HEK293T (cell line): Measurements from ENCODE around the gene P3H3.

Experiments used
- CTCF ChIA-PET: fragments of 350-600 bp; formaldehyde crosslinking; extraction: SDS; loops from one replicate; lab custom pipeline; 2021; ENCODE audit warnings: antibody characterized with exemption, inconsistent platforms; lab: Yijun Ruan, JAX
- POLR2A ChIA-PET: fragments of 350-600 bp; formaldehyde crosslinking; extraction: SDS; loops from one replicate; lab custom pipeline; 2020; ENCODE audit warnings: antibody characterized with exemption, inconsistent platforms; lab: Yijun Ruan, JAX
- DNase-seq: peaks from one replicate; pipeline ENCODE4 v3.0.0; 2012; ENCODE audit warnings: mixed read lengths; ENCODE audit errors: extremely low spot score
- ARNT ChIP-seq: fragments of 450-650 bp; IDR thresholded peaks from 2 replicates; pipeline ENCODE4 v1.6.1; 2017; ENCODE audit warnings: mild to moderate bottlenecking
- BHLHE40 ChIP-seq: fragments of 450-650 bp; IDR thresholded peaks from 2 replicates; pipeline ENCODE4 v1.6.1; 2016; ENCODE audit warnings: mild to moderate bottlenecking, moderate library complexity, borderline replicate concordance
- CTBP1 ChIP-seq: fragments of 450-650 bp; IDR thresholded peaks from 2 replicates; pipeline ENCODE4 v1.6.1; 2016; ENCODE audit warnings: borderline replicate concordance
- ELF4 ChIP-seq: fragments of 450-650 bp; IDR thresholded peaks from 2 replicates; pipeline ENCODE4 v1.6.1; 2017; ENCODE audit warnings: antibody characterized with exemption
- FOXA1 ChIP-seq: fragments of 450-650 bp; IDR thresholded peaks from 2 replicates; pipeline ENCODE4 v1.6.1; 2016; ENCODE audit warnings: mild to moderate bottlenecking
- FOXK2 ChIP-seq: fragments of 450-650 bp; IDR thresholded peaks from 2 replicates; pipeline ENCODE4 v1.6.1; 2016; ENCODE audit warnings: mild to moderate bottlenecking
- FOXM1 ChIP-seq: fragments of 450-650 bp; IDR thresholded peaks from 2 replicates; pipeline ENCODE4 v1.6.1; 2017; ENCODE audit warnings: mild to moderate bottlenecking, borderline replicate concordance
- HDGF ChIP-seq: fragments of 450-650 bp; IDR thresholded peaks from 2 replicates; pipeline ENCODE4 v1.6.1; 2017; ENCODE audit warnings: antibody characterized with exemption, borderline replicate concordance
- L3MBTL2 ChIP-seq: fragments of 450-650 bp; conservative IDR thresholded peaks from 2 replicates; pipeline ENCODE4 v1.6.1; 2016; ENCODE audit warnings: mild to moderate bottlenecking
- LEF1 ChIP-seq: fragments of 450-650 bp; IDR thresholded peaks from 2 replicates; pipeline ENCODE4 v1.6.1; 2017; ENCODE audit warnings: mild to moderate bottlenecking, borderline replicate concordance
- NFRKB ChIP-seq: fragments of 450-650 bp; IDR thresholded peaks from 2 replicates; pipeline ENCODE4 v1.6.1; 2016; ENCODE audit warnings: mild to moderate bottlenecking, moderate library complexity
- SP1 ChIP-seq: fragments of 450-650 bp; IDR thresholded peaks from 2 replicates; pipeline ENCODE4 v1.6.1; 2017
- SUZ12 ChIP-seq: fragments of 450-650 bp; IDR thresholded peaks from 2 replicates; pipeline ENCODE4 v1.6.1; 2016; ENCODE audit warnings: mild to moderate bottlenecking
- TARDBP ChIP-seq: fragments of 450-650 bp; IDR thresholded peaks from 2 replicates; pipeline ENCODE4 v1.6.1; 2016
- ZNF384 ChIP-seq: fragments of 450-650 bp; IDR thresholded peaks from 2 replicates; pipeline ENCODE4 v1.6.1; 2016
- TF ChIP-seq, protein P1 (sequence below): fragments of 450-650 bp; IDR thresholded peaks from 2 replicates; pipeline ENCODE4 v1.6.1; 2016

P3H3 gene, protein sequence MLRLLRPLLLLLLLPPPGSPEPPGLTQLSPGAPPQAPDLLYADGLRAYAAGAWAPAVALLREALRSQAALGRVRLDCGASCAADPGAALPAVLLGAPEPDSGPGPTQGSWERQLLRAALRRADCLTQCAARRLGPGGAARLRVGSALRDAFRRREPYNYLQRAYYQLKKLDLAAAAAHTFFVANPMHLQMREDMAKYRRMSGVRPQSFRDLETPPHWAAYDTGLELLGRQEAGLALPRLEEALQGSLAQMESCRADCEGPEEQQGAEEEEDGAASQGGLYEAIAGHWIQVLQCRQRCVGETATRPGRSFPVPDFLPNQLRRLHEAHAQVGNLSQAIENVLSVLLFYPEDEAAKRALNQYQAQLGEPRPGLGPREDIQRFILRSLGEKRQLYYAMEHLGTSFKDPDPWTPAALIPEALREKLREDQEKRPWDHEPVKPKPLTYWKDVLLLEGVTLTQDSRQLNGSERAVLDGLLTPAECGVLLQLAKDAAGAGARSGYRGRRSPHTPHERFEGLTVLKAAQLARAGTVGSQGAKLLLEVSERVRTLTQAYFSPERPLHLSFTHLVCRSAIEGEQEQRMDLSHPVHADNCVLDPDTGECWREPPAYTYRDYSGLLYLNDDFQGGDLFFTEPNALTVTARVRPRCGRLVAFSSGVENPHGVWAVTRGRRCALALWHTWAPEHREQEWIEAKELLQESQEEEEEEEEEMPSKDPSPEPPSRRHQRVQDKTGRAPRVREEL

DNA sequence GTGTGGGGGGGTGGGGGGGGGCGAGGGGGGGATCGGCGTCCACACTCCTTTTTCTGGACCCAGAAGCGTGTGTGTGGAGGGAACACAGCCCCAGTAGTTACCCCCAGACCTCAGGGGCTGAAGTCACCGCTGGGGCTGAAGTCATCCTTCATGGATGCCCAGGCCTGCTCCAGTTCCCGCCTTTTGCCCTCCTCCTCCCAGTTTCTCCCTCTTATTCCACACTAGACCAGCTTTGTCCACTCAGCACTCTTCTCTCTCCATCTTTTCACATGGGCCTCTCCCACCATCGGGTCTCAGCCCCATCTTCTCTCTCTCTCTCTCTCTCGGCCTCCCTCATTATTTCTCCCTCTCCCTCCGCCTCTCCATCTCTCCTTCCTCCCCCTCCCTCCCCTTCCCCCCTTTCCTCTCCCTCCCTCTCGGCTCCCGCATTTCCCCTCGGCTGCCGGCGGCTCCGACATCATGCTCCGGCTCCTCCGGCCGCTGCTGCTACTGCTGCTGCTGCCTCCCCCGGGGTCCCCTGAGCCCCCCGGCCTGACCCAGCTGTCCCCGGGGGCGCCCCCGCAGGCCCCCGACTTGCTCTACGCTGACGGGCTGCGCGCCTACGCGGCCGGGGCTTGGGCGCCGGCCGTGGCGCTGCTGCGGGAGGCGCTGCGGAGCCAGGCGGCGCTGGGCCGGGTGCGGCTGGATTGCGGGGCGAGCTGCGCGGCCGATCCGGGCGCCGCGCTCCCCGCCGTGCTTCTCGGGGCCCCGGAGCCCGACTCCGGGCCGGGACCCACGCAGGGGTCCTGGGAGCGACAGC is at the start of gene P3H3:
P3H3 (plus strand) TSS at position 426 of the 799 bp plus-strand sequence; CDS start at position 460, 34 bp downstream.
- POLR2A ChIA-PET = interaction anchor here (0.5 to 5.5 kb wide), 17 partner anchors 12 to 291 kb away, joined by 3 to 49 read pairs (median 4); partner anchors contain the start of genes C12orf57, CDCA3, COPS7A and GNB3
- TF ChIP-seq L3MBTL2 = peak; percentile 51
- no peak for TF ChIP-seq HDGF
- TF ChIP-seq TARDBP = no peak
- TF ChIP-seq ZNF384 = no peak
- TF ChIP-seq CTBP1 = no peak
- peak; percentile 46 for DNase-seq

DNA sequence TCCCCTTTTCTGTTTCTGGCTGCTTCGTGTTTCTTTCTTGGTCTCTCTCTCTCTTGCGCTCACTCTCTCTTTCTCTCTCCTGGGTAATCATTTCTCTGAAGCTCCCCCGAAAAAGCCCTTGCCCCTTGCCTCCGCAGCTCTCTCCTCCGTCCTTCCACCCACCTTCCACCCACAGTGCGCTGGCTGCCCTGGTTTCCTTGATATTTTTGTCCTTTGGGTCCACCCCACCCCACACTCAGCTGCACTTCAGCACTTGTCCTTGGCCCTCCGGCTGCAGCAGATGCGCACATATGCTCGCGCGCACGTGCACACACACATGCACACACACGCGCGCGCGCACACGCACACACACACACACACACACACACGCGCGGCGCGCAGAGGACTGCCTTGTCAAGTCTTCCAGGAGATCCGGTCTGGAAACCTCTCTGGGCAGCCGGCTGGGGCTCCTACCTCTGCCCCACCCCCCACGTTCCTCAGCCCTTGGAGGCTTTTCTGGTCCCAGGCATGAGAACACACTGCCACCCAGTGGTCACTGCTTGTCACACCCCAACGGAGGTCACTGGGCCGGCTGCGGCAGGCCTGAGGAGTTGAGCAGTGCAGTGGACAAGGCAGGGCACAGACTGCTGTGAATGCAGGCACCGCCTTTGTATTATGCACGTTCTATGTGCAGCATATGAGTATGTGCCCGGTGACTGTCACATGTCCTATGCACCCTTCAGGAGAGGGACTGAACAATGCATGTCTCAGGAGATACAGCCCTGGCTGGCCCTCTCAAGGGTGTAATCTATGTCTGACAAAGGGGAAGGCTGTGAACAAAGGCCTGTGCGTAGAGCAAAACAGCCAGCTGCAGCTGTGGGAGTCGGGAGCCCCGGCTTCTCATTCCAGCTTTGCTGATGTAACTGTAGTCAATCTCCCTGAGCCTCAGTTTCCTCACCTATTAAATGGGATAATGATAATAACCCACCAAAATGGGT is 49.3 kb upstream of the P3H3 start:
- POLR2A ChIA-PET = interaction anchor here (0.8 to 3.5 kb wide), 4 partner anchors 12 to 55 kb away, joined by 6 to 40 read pairs (median 26); partner anchors contain the start of genes COPS7A, MLF2 and PTMS
- TF ChIP-seq ELF4 = no peak
- TF ChIP-seq FOXM1 = no peak
- TF ChIP-seq LEF1 = no peak
- no peak for TF ChIP-seq TARDBP
- no peak for TF ChIP-seq NFRKB
- TF ChIP-seq L3MBTL2 = peak; percentile 70
- DNase-seq = peak; percentile 87
- CTCF ChIA-PET = interaction anchor here (0.6 to 5.5 kb wide), 10 partner anchors 8 to 172 kb away, joined by 3 to 26 read pairs (median 4); partner anchors contain the start of genes COPS7A, MLF2, PTMS and USP5

More for the DNA sequence above, at the start of gene P3H3:
- CTCF ChIA-PET = interaction anchor here (1.2 to 2.0 kb wide), 3 partner anchors 24 to 75 kb away, joined by 3 to 10 read pairs (median 4); partner anchors contain the start of genes MLF2, PTMS and USP5

DNA sequence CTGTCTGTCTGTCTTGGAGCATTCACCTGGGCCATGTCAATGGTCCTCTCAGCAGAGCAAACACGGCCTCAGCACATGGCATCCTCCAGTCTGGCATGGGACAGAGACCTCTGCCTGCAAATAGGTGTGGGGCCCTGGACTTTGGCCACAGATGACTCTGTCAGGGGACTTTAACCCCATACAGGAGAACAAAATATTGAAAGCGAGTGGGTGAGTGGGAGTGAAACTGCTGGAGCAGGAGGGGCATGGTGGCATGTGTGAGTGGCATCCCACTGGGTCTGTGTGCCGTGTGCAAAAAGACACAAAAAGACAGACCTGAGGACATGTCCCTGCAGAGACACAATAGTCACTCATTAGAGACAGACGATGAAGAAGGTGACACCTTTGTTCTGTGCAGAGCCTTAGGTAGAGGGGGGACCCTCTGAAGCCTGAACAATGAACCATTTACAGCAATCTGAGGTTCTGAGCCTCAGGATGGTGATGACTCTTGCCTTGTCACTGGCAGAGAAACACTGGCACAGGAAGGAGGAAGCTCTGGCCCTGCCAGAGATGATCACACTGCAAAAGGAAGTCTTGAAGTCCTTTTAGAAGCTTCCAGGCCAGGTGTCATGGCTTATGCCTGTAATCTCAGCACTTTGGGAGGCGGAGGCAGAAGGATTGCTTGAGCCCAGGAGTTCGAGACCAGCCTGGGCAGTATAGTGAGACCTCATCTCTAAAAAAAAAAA is 48.3 kb upstream of the P3H3 start:
- ChIA-PET CTCF (interaction anchor here (1.3 to 5.5 kb wide), 3 partner anchors 13 to 26 kb away, joined by 7 to 26 read pairs (median 18); partner anchors contain the start of genes MLF2 and PTMS), POLR2A (interaction anchor here (1.2 to 3.5 kb wide), 3 partner anchors 13 to 56 kb away, joined by 4 to 28 read pairs (median 5); partner anchors contain the start of genes COPS7A, MLF2 and PTMS)
- TF ChIP-seq NFRKB = no peak
- TF ChIP-seq, protein P1, sequence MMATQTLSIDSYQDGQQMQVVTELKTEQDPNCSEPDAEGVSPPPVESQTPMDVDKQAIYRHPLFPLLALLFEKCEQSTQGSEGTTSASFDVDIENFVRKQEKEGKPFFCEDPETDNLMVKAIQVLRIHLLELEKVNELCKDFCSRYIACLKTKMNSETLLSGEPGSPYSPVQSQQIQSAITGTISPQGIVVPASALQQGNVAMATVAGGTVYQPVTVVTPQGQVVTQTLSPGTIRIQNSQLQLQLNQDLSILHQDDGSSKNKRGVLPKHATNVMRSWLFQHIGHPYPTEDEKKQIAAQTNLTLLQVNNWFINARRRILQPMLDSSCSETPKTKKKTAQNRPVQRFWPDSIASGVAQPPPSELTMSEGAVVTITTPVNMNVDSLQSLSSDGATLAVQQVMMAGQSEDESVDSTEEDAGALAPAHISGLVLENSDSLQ = no peak
- no peak for DNase-seq

DNA sequence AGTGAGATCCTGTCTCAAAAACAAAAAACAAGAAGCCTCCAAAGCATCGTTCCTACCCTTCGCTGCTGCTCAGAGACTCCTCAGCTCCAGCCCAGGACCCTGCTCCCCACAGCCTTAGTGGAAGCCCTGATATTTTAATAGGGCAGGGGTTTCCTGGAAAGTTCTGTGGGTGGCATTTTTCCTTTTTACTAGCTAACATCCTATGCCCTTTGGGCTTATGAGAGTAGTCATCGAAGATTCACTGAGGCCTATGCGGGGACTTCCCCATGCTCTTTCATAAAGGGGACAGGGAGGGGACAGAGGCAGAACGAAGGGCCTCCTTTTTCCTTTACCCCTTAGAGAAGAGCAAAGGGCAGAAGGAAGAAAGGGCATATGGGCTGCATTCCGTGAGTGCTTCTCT is 47.6 kb upstream of the P3H3 start:
- CTCF ChIA-PET = interaction anchor here (1.3 to 5.5 kb wide), 3 partner anchors 13 to 26 kb away, joined by 7 to 26 read pairs (median 18); partner anchors contain the start of genes MLF2 and PTMS
- TF ChIP-seq FOXK2 = no peak
- no peak for TF ChIP-seq ELF4
- no peak for TF ChIP-seq BHLHE40
- TF ChIP-seq L3MBTL2 = no peak
- TF ChIP-seq, protein P1 = no peak
- TF ChIP-seq NFRKB = no peak
- TF ChIP-seq SP1 = no peak
- TF ChIP-seq HDGF = no peak
- TF ChIP-seq SUZ12 = no peak
- no peak for TF ChIP-seq FOXA1
- no peak for TF ChIP-seq TARDBP
- no peak for TF ChIP-seq LEF1
- TF ChIP-seq ZNF384 = no peak
- no peak for TF ChIP-seq ARNT
- TF ChIP-seq CTBP1 = no peak
- POLR2A ChIA-PET = interaction anchor here (1.2 to 3.5 kb wide), 3 partner anchors 14 to 57 kb away, joined by 4 to 28 read pairs (median 5); partner anchors contain the start of genes COPS7A, MLF2 and PTMS
- no peak for DNase-seq
